ENCODE measurements around the gene TNFRSF18. TPM values are rescaled to one million over a fixed set of nuclear protein-coding genes. Genes with fewer than 3 reads are reported as not detected.

Gene TNFRSF18
- total RNA-seq, 1 donor from 2014 or later = 0.98 TPM

DNA sequence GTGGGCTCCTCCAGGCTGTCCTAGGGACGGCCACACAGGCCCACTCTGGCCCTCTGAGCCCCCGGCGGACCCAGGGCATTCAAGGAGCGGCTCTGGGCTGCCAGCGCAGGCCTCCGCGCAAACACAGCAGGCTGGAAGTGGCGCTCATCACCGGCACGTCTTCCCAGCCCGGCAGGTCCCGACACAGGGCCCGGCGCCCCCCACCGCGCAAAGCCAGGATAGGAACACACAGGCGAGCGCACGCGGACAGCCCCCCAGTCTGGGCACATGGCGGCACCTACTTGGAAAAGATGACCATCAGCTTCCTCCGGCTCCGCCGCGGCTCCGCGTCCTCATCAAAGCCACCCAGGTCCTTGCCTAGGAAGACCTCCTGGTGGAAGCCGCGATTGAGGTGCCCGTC lies 21.8 kb upstream of the TNFRSF18 start:
- intact Hi-C loops (cut with DNase I) = no loop called here
- DNase-seq (no peak), ATAC-seq (no peak)
- Histone ChIP-seq H3K4me3 (no peak overlapping the region), H3K27ac (no peak overlapping the region), H3K27me3 (no peaks in the 10 kb centered on the region), H3K36me3 (peaks cover 51% of the 10 kb centered on the region), H3K4me1 (peaks cover 21% of the 10 kb centered on the region), H3K9me3 (no peaks in the 10 kb centered on the region)
- TF ChIP-seq, protein P1, sequence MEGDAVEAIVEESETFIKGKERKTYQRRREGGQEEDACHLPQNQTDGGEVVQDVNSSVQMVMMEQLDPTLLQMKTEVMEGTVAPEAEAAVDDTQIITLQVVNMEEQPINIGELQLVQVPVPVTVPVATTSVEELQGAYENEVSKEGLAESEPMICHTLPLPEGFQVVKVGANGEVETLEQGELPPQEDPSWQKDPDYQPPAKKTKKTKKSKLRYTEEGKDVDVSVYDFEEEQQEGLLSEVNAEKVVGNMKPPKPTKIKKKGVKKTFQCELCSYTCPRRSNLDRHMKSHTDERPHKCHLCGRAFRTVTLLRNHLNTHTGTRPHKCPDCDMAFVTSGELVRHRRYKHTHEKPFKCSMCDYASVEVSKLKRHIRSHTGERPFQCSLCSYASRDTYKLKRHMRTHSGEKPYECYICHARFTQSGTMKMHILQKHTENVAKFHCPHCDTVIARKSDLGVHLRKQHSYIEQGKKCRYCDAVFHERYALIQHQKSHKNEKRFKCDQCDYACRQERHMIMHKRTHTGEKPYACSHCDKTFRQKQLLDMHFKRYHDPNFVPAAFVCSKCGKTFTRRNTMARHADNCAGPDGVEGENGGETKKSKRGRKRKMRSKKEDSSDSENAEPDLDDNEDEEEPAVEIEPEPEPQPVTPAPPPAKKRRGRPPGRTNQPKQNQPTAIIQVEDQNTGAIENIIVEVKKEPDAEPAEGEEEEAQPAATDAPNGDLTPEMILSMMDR (IDR thresholded peaks at IDR 0.05) = no peak

DNA sequence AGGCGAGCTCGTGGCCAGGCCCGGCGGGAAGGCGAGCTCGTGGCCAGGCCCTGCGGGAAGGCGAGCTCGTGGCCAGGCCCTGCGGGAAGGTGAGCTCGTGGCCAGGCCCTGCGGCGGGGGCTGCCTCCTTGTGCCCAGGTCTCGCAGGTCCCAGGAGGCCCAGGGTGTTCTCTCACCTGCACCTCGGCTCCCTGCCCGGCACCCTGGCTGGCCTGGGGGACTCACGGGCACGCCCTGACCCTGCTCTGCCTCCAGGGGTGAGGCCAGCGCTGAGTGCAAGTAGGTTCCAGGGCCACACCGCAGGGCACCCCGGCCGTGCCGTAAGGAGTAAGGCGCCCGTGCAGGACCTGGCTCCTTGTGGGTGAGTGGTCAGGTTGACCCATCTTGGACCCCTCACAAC lies 21.0 kb upstream of the TNFRSF18 start:
- no peak for ATAC-seq
- Histone ChIP-seq H3K4me1 (peaks cover 15% of the 10 kb centered on the region), H3K4me3 (no peak overlapping the region), H3K9me3 (no peaks in the 10 kb centered on the region), H3K36me3 (peaks cover 58% of the 10 kb centered on the region), H3K27ac (no peak overlapping the region), H3K27me3 (no peaks in the 10 kb centered on the region)
- TF ChIP-seq, protein P1 (IDR thresholded peaks at IDR 0.05) = no peak
- intact Hi-C loops (cut with DNase I) = no loop called here
- DNase-seq = no peak

DNA sequence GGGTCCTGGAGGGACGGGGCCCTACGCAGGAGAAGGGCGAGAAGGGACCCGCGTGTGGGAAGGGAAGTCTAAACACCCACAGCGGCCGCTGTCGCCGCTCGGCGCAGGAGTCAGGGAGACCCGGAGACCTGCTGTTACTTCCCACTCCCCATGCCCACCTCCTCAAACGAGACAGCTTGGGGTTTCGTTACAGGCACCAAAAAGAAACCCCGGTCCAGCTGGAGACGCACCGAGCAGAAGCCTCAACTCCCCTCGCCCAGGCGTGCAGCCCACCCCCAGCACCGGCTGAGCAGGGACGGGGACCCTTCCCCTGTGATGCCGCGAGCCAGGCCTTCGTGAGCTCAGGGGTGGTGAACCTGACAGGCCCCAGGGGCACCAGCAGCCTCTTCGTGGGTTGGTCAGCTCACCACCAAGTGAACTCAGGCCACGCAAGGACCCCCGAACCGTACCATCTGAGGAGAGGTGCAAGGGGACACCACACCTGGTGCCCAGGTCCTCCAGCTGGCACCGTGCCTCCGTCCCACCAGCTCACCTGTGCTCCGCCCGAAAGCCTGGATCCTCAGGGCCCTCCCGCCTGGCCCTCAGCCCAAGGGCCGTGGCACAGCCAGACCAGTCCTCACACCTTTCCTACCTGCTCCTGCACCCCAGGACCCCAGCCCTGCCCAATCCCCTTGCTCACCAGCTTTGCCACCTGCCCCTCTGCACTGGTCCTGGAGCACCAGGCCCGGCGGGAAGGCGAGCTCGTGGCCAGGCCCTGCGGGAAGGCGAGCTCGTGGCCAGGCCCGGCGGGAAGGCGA lies 20.4 kb upstream of the TNFRSF18 start:
- TF ChIP-seq, protein P1 (IDR thresholded peaks at IDR 0.05) = no peak
- DNase-seq = no peak
- H3K36me3 ChIP-seq = peaks cover 64% of the 10 kb centered on the region

DNA sequence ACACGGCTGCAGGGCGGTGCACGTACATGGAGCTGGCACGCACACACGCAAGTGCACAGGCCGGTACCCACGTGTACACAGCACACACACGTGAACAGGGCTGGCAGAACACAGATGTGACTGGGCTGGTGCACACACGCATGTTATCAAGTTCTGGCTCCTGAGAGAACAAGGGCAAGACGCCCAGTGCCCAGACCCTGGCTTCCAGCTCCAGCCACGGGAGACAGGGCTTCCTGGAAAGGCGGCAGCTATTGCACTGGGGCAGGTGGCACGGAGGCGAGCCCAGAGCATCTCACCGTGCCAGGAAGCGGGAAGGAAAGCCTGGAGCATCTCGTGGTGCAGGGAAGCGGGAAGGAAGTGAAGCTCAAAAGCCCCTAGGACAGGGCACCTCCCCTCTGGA lies 19.5 kb upstream of the TNFRSF18 start:
- no peak for ATAC-seq
- Histone ChIP-seq H3K4me3 (no peak overlapping the region), H3K27ac (no peak overlapping the region), H3K27me3 (no peaks in the 10 kb centered on the region), H3K4me1 (peaks cover 15% of the 10 kb centered on the region), H3K9me3 (no peaks in the 10 kb centered on the region), H3K36me3 (peaks cover 73% of the 10 kb centered on the region)
- no peak for DNase-seq
- intact Hi-C loops (cut with DNase I) = no loop called here
- TF ChIP-seq, protein P1 (IDR thresholded peaks at IDR 0.05) = no peak

More for the DNA sequence above, 20.4 kb upstream of the TNFRSF18 start:
- H3K4me1 ChIP-seq = peaks cover 15% of the 10 kb centered on the region
- no peak for ATAC-seq
- no peaks in the 10 kb centered on the region for H3K9me3 ChIP-seq
- H3K27me3 ChIP-seq = no peaks in the 10 kb centered on the region
- intact Hi-C loops (cut with DNase I) = no loop called here
- H3K4me3 ChIP-seq = no peak overlapping the region
- H3K27ac ChIP-seq = no peak overlapping the region

DNA sequence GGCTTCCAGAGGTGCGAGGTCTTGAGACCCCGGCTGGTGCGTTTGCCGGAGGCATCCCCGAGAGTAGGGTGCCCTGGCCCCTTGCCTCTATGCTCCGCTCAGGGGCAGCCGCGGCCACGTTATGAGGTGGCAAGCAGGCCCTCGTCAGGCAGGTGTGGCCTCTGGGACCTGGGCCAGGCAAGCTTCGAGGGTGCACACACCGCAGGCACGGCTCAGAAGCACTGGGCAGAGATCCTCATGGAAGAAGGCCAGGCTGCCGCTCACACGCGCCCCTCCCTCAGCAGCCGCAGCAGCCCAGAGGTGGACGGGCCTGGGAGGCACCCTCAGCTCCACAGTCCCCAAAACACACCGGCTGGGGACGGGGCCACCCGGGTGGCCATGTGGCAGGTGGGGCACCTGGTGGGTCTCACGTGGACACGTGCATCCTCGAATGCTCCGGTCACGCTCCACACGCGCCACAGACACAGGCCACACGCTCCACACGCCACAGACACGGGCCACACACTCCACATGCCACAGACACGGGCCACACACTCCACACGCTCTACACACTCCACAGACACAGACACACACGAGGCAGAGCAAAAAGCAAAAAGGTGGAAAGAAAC lies 18.9 kb upstream of the TNFRSF18 start:
- intact Hi-C loops (cut with DNase I) = no loop called here
- peaks cover 10% of the 10 kb centered on the region for H3K4me1 ChIP-seq
- peaks cover 78% of the 10 kb centered on the region for H3K36me3 ChIP-seq
- TF ChIP-seq, protein P1 (IDR thresholded peaks at IDR 0.05) = no peak
- H3K27me3 ChIP-seq = no peaks in the 10 kb centered on the region
- DNase-seq = peak; percentile 79
- H3K9me3 ChIP-seq = no peaks in the 10 kb centered on the region
- no peak overlapping the region for H3K4me3 ChIP-seq
- peak; percentile 44 for ATAC-seq
- no peak overlapping the region for H3K27ac ChIP-seq
